Stimulated activated CD4-positive, alpha-beta T cell treated with anti-CD3 and anti-CD28 coated beads, Interleukin-12 subunit alpha, Interleukin-12 subunit beta, amount 100 ng/mL, for 24 hours (primary cell): ENCODE results near the gene RAI14.
"Not testable (repeated sequence)": the region's sequence is repeated elsewhere in the genome, so short reads cannot be mapped to it uniquely, and the experiment has no call there.

Experiments used
- DNase-seq, 2 experiments: peaks; one replicate each; pipeline ENCODE4 v3.0.0-alpha.2; 2020; ENCODE audit warnings: low read depth in 2 of 2

RAI14 gene

GRCh38 chr5:34698754-34699153, 42.6 kb downstream of the RAI14 start:
- no peak for DNase-seq

GRCh38 chr5:34699155-34700077, 43.3 kb downstream of the RAI14 start:
- DNase-seq, result no peak

GRCh38 chr5:34700078-34700452, 43.9 kb downstream of the RAI14 start:
- DNase-seq, result no peak

- DNase-seq, result not testable (repeated sequence)
Measured at GRCh38 chr5:34701442-34701841, 45.3 kb downstream of the RAI14 start.

- no peak for DNase-seq
Measured at GRCh38 chr5:34703767-34704713, 47.9 kb downstream of the RAI14 start.

- no peak for DNase-seq
Measured at GRCh38 chr5:34706084-34706483, 50.0 kb downstream of the RAI14 start.

- DNase-seq, result no peak
Measured at GRCh38 chr5:34707451-34708107, 51.5 kb downstream of the RAI14 start.

GRCh38 chr5:34708777-34709176, 52.6 kb downstream of the RAI14 start:
- DNase-seq, result no peak

- DNase-seq, result no peak
Measured at GRCh38 chr5:34709861-34710673, 53.9 kb downstream of the RAI14 start.

- no peak for DNase-seq
Measured at GRCh38 chr5:34712565-34712964, 56.4 kb downstream of the RAI14 start.

GRCh38 chr5:34715711-34716110, 59.6 kb downstream of the RAI14 start:
- no peak for DNase-seq

GRCh38 chr5:34716986-34717385, 60.9 kb downstream of the RAI14 start:
- no peak for DNase-seq

- DNase-seq, result no peak
Measured at GRCh38 chr5:34717426-34718327, 61.5 kb downstream of the RAI14 start.

- DNase-seq, result no peak
Measured at GRCh38 chr5:34718516-34718915, 62.4 kb downstream of the RAI14 start.

- no peak for DNase-seq
Measured at GRCh38 chr5:34719029-34719428, 62.9 kb downstream of the RAI14 start.

- DNase-seq, result no peak
Measured at GRCh38 chr5:34721327-34721726, 65.2 kb downstream of the RAI14 start.

GRCh38 chr5:34722183-34722582, 66.1 kb downstream of the RAI14 start:
- DNase-seq, result no peak

GRCh38 chr5:34724741-34725140, 68.6 kb downstream of the RAI14 start:
- no peak for DNase-seq

GRCh38 chr5:34727166-34727749, 71.1 kb downstream of the RAI14 start:
- DNase-seq, result not testable (repeated sequence)

- no peak for DNase-seq
Measured at GRCh38 chr5:34728236-34728635, 72.1 kb downstream of the RAI14 start.
